HL-60 (cell line): ENCODE data around the gene IL17D.
A peak's percentile ranks its signal among the peaks of the same experiment; 100 is the strongest.

ENCODE experiments used
- DNase-seq, 2 experiments: peaks; one replicate each; pipeline ENCODE4 v3.0.0-alpha.2; 2010 to 2020; ENCODE audit warnings: low read depth in 1 of 2, low spot score in 1 of 2
- H3K27ac ChIP-seq: fragments of 250-450 bp; sonication (Bioruptor Pico); replicated peaks from 2 replicates; pipeline ENCODE4 v1.5.1; 2020; ENCODE audit warnings: mild to moderate bottlenecking, moderate library complexity
- H3K27me3 ChIP-seq: fragments of 250-450 bp; sonication (Bioruptor Pico); 2 replicates; pipeline ENCODE4 v1.5.1; 2021; ENCODE audit warnings: mild to moderate bottlenecking, moderate library complexity; ENCODE audit not compliant: insufficient read depth, poor library complexity, severe bottlenecking
- H3K4me3 ChIP-seq: replicated peaks from 2 replicates; pipeline ENCODE4 v1.5.1; 2011; ENCODE audit warnings: mild to moderate bottlenecking, control low read depth, low read length; ENCODE audit not compliant: insufficient read depth
- GABPA ChIP-seq: IDR thresholded peaks from 2 replicates; pipeline ENCODE4 v1.6.1; 2012; ENCODE audit warnings: low read depth
- POLR2AphosphoS5 ChIP-seq: IDR thresholded peaks from 2 replicates; pipeline ENCODE4 v1.6.1; 2012; ENCODE audit warnings: low read depth
- SPI1 ChIP-seq: IDR thresholded peaks from 2 replicates; pipeline ENCODE4 v1.6.1; 2012; ENCODE audit warnings: low read depth, mild to moderate bottlenecking, borderline replicate concordance
- TF ChIP-seq, protein P1 (sequence below): IDR thresholded peaks from 2 replicates; pipeline ENCODE4 v1.6.1; 2012; ENCODE audit warnings: low read depth; ENCODE audit not compliant: insufficient replicate concordance
- TF ChIP-seq, protein P2 (sequence below): IDR thresholded peaks from one replicate; pipeline ENCODE4 v1.5.1; 2011; ENCODE audit warnings: low read length, control low read depth, inconsistent platforms; ENCODE audit not compliant: insufficient read depth

IL17D gene

DNA sequence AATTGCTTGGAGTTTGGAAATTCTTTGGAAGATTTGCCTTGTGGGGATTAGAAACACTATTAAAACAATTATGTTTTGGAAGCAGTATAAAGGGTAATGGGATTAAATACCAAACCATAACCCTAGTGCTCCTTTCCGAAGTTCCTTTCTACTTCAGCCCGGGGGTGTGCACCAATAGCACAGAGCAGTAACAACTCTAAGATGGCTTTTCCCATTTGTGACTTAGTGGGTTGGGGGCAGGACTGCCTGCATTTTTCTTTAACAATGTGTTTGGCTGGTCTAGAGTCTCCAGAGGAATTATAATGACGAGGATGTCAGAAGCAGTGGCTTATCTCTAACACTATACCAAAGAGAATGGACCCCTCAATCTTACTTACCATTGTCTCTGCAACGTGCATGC is 11.9 kb upstream of the IL17D start:
- no peak for TF ChIP-seq SPI1
- TF ChIP-seq GABPA, result no peak
- no peak for TF ChIP-seq POLR2AphosphoS5
- TF ChIP-seq, protein P1, sequence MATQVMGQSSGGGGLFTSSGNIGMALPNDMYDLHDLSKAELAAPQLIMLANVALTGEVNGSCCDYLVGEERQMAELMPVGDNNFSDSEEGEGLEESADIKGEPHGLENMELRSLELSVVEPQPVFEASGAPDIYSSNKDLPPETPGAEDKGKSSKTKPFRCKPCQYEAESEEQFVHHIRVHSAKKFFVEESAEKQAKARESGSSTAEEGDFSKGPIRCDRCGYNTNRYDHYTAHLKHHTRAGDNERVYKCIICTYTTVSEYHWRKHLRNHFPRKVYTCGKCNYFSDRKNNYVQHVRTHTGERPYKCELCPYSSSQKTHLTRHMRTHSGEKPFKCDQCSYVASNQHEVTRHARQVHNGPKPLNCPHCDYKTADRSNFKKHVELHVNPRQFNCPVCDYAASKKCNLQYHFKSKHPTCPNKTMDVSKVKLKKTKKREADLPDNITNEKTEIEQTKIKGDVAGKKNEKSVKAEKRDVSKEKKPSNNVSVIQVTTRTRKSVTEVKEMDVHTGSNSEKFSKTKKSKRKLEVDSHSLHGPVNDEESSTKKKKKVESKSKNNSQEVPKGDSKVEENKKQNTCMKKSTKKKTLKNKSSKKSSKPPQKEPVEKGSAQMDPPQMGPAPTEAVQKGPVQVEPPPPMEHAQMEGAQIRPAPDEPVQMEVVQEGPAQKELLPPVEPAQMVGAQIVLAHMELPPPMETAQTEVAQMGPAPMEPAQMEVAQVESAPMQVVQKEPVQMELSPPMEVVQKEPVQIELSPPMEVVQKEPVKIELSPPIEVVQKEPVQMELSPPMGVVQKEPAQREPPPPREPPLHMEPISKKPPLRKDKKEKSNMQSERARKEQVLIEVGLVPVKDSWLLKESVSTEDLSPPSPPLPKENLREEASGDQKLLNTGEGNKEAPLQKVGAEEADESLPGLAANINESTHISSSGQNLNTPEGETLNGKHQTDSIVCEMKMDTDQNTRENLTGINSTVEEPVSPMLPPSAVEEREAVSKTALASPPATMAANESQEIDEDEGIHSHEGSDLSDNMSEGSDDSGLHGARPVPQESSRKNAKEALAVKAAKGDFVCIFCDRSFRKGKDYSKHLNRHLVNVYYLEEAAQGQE, result no peak
- TF ChIP-seq, protein P2, sequence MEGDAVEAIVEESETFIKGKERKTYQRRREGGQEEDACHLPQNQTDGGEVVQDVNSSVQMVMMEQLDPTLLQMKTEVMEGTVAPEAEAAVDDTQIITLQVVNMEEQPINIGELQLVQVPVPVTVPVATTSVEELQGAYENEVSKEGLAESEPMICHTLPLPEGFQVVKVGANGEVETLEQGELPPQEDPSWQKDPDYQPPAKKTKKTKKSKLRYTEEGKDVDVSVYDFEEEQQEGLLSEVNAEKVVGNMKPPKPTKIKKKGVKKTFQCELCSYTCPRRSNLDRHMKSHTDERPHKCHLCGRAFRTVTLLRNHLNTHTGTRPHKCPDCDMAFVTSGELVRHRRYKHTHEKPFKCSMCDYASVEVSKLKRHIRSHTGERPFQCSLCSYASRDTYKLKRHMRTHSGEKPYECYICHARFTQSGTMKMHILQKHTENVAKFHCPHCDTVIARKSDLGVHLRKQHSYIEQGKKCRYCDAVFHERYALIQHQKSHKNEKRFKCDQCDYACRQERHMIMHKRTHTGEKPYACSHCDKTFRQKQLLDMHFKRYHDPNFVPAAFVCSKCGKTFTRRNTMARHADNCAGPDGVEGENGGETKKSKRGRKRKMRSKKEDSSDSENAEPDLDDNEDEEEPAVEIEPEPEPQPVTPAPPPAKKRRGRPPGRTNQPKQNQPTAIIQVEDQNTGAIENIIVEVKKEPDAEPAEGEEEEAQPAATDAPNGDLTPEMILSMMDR, result no peak
- H3K4me3 ChIP-seq, result no peak overlapping the region
- no peaks in the 10 kb centered on the region for H3K27me3 ChIP-seq
- no peak overlapping the region for H3K27ac ChIP-seq
- no peak for DNase-seq

DNA sequence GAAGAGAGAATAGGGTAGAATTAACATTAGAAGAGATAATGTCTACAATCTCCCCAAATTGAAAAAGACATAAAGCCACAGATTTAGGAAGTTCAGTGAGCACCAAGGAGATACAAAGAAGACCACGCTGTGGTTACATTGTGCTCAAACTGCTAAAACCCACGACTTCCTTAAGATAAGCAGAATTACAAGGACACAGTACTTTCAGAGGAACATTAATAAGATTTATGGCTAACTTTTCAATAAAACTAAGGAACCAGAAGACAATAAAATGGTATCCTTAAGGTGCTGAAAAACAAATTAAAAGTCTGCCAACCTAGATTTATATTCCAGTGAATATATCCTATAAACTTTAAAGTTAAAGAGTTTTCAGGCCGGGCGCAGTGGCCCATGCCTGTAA is 7.4 kb upstream of the IL17D start:
- H3K27me3 ChIP-seq, result no peaks in the 10 kb centered on the region
- DNase-seq, result peak in 1 of 2 experiments; percentile 21
- H3K4me3 ChIP-seq, result no peak overlapping the region
- no peak overlapping the region for H3K27ac ChIP-seq
- TF ChIP-seq POLR2AphosphoS5 (no peak), SPI1 (no peak), GABPA (no peak)
- TF ChIP-seq, protein P1, result no peak
- TF ChIP-seq, protein P2, result no peak

DNA sequence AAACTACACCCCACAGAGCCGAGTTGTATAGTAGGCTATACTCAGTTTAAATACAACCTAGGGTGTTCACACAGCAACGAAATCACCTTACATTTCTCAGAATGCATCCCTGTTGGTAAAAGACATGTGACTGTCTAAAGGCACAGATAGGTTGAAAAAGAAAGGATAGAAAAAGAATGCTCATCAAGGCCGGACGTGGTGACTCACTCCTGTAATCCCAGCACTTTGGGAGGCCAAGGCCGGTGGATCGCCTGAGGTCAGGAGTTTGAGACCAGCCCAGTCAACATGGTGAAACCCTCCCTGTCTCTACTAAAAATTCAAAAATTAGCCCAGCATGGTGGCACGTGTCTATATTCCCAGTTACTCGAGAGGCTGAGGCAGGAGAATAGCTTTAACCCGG is 3.8 kb upstream of the IL17D start:
- TF ChIP-seq GABPA, result no peak
- TF ChIP-seq SPI1, result no peak
- TF ChIP-seq, protein P2, result no peak
- TF ChIP-seq POLR2AphosphoS5, result no peak
- no peak for DNase-seq
- Histone ChIP-seq H3K27ac (no peak overlapping the region), H3K4me3 (no peak overlapping the region), H3K27me3 (no peaks in the 10 kb centered on the region)

DNA sequence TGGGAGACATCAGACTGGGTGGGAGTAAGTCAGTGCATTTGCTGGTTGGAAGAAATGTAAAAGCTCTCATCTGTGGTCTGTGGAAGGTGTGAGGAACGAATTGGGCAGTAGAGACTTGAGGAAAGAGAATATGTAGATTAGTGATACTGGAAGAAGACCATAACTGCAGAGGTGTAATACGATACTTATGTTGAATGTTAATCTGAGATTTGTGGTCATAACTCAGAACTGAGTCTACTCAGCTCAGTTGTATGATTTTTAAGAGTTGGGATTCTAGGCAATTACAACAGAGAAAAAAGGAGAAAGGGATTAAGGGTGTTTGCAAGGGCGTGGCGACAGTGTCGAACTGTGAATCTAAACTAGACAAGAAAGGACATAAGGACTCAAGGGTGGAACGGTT is 3.2 kb upstream of the IL17D start:
- no peak for DNase-seq
- Histone ChIP-seq H3K27ac (no peak overlapping the region), H3K27me3 (no peaks in the 10 kb centered on the region), H3K4me3 (no peak overlapping the region)
- TF ChIP-seq, protein P2, result no peak
- TF ChIP-seq GABPA (no peak), SPI1 (no peak), POLR2AphosphoS5 (no peak)
- TF ChIP-seq, protein P1, result no peak
